Stimulated activated memory B cell treated with anti-CD40 and anti-IgM and Interleukin-4, amounts not matched to agents 10 μg/mL and 1 μg/mL and 100 μg/mL, for 72 hours (primary cell): ENCODE data around the gene SRGN.
A peak's percentile ranks its signal among the peaks of the same experiment; 100 is the strongest.

Experiments
- ATAC-seq: fragments of 150-1000 bp; cut with Tn5 transposase; 2 replicates; pipeline ENCODE4 v1.10.0; 2021
- H3K27ac Mint-ChIP-seq: one replicate; pipeline ENCODE4 v1.8.0; 2022; ENCODE audit warnings: mild to moderate bottlenecking, mixed read lengths
- H3K27me3 Mint-ChIP-seq: one replicate; pipeline ENCODE4 v1.8.0; 2022; ENCODE audit warnings: mixed read lengths
- H3K36me3 Mint-ChIP-seq: one replicate; pipeline ENCODE4 v1.8.0; 2022; ENCODE audit warnings: mixed read lengths
- H3K4me1 Mint-ChIP-seq: one replicate; pipeline ENCODE4 v1.8.0; 2022; ENCODE audit warnings: mixed read lengths
- H3K4me3 Mint-ChIP-seq: one replicate; pipeline ENCODE4 v1.8.0; 2022; ENCODE audit warnings: mild to moderate bottlenecking, moderate library complexity, mixed read lengths
- H3K9me3 Mint-ChIP-seq: one replicate; pipeline ENCODE4 v1.8.0; 2022; ENCODE audit warnings: mixed read lengths

Gene SRGN

DNA sequence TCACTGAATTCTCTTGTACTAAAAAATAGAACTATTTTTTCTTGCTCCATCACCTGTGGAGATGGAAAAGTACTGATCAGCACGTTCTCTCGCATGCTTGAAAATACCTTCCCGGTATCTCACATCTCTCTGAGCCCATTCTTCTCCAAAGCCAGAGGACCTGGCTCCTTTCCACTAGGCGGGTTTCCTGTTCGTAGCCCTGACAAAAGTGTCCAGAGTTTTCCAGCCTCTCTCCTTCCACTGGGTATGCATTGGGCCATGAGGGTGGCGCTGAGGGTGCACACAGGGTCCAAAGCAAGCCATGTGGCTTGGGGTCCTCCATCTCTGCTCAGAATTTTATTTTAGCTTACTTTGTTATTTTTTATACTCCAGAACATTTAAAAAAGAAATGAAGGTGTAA, 16.3 kb upstream of the SRGN start:
- H3K4me3 Mint-ChIP-seq = no peak overlapping the region
- no peak overlapping the region for H3K27ac Mint-ChIP-seq
- H3K4me1 Mint-ChIP-seq = no peaks in the 10 kb centered on the region
- H3K27me3 Mint-ChIP-seq = no peaks in the 10 kb centered on the region
- no peak for ATAC-seq
- H3K36me3 Mint-ChIP-seq = no peaks in the 10 kb centered on the region
- no peaks in the 10 kb centered on the region for H3K9me3 Mint-ChIP-seq

DNA sequence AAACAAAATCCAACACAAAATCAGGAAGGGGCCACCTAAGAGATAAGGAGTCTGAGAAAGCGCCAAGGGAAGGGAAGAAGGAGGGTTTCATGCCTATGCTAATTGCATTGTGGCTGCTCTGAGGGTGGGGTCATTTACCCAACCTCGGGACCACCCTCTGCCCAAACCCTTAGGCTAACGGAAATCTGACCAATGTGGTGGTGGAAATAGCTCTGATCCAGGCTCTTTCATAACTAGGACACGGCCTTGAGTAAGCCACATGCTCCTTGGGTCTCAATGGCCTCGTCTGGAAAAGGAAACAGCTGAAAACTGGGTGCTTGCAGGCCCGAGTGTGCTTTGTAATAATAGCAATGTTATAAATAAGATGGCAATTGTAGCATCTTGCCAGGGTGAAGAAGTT, 14.9 kb upstream of the SRGN start:
- Mint-ChIP-seq H3K4me3 (no peak overlapping the region), H3K4me1 (no peaks in the 10 kb centered on the region), H3K27ac (no peak overlapping the region), H3K27me3 (no peaks in the 10 kb centered on the region), H3K9me3 (no peaks in the 10 kb centered on the region), H3K36me3 (no peaks in the 10 kb centered on the region)
- no peak for ATAC-seq

DNA sequence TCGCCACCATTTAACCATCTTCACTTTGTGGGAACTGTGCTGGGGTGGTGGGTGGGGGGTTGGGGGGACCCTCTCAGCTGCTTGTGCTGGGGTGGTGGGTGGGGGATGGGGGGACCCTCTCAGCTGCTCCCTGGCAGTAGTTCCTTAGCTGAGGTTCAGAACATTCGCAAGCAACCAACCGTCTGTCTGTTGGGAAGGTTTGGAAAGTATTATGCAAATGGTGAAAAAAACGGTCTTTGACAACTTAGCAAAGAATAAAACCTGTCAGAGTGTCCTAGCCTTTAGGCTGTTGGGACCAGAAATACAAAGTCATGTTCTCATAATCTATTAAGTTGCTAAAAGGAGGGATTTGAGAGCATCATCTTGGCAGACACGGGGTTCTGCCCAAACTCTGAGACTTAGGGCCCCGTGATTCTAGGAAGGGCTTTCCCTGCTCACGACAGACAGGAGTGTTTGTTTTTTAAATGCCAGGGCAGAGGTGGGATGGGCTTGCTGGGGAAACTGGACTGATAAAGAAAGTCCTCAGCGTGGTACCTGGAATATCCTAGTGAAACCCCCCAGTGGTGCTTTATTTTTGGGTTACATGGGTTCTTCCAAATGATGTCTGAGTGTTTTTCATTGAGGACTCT, 14.1 kb upstream of the SRGN start:
- no peak for ATAC-seq
- Mint-ChIP-seq H3K27ac (no peak overlapping the region), H3K4me1 (no peaks in the 10 kb centered on the region), H3K36me3 (no peaks in the 10 kb centered on the region), H3K27me3 (no peaks in the 10 kb centered on the region), H3K9me3 (no peaks in the 10 kb centered on the region), H3K4me3 (no peak overlapping the region)

DNA sequence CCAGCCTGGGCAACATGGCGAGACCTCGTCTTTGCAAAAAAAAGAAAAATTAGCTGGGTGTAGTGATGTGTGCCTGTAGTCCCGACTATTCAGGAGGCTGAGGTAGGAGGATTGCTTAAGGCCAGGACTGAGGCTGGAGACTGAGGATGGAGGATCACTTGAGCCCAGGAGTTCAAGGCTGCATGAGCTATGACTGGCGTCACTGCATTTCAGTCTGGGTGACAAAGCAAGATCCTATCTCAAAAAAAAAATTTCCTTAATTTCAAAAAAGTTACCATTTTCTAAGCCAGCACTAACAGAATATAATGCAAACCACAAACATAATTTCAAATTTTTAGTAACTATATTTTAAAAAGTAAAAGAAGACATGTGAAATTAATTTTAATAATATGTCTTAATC, 13.4 kb upstream of the SRGN start:
- no peaks in the 10 kb centered on the region for H3K9me3 Mint-ChIP-seq
- ATAC-seq = no peak
- H3K4me3 Mint-ChIP-seq = no peak overlapping the region
- H3K36me3 Mint-ChIP-seq = no peaks in the 10 kb centered on the region
- no peak overlapping the region for H3K27ac Mint-ChIP-seq
- H3K4me1 Mint-ChIP-seq = no peaks in the 10 kb centered on the region
- H3K27me3 Mint-ChIP-seq = no peaks in the 10 kb centered on the region

DNA sequence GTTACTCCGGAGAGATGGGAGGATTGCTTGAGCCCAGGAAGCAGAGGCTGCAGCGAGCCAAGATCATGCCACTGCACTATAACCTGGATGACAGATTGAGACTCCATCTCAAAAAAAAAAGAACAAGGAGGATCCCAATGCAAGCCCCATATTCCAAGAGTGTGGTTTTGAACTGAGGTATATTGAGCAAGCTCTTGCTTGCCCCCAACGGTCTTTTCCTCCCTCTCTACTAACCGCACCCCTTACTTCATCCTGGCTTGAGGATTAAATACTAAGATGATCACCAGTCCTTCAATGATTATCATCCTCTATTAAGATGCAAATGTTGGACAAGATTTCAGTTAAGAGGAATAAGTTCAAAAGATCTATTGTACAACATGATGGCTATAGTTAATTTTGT, 12.5 kb upstream of the SRGN start:
- ATAC-seq = no peak
- Mint-ChIP-seq H3K9me3 (no peaks in the 10 kb centered on the region), H3K27ac (no peak overlapping the region), H3K4me3 (no peak overlapping the region), H3K27me3 (no peaks in the 10 kb centered on the region), H3K36me3 (no peaks in the 10 kb centered on the region), H3K4me1 (no peaks in the 10 kb centered on the region)

DNA sequence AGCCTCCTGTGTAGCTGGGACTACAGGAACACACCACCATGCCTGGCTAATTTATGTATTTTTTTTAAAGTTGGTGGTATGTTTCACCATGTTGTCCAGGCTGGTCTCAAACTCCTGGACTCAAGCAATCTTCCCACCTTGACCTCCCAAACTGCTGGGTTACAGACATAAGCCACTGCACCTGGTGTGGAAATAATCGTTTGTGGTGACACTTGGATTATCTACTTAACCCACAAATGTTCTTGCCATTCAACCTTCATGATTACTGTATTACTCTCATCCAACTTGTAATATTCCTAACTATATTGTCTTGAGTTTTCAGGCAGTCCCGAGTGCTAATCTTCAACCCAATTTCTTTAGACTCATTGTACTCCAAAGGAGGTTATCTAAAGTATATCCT, 9.6 kb upstream of the SRGN start:
- ATAC-seq = no peak
- Mint-ChIP-seq H3K4me1 (no peaks in the 10 kb centered on the region), H3K4me3 (no peak overlapping the region), H3K36me3 (no peaks in the 10 kb centered on the region), H3K27me3 (no peaks in the 10 kb centered on the region), H3K9me3 (no peaks in the 10 kb centered on the region), H3K27ac (no peak overlapping the region)

DNA sequence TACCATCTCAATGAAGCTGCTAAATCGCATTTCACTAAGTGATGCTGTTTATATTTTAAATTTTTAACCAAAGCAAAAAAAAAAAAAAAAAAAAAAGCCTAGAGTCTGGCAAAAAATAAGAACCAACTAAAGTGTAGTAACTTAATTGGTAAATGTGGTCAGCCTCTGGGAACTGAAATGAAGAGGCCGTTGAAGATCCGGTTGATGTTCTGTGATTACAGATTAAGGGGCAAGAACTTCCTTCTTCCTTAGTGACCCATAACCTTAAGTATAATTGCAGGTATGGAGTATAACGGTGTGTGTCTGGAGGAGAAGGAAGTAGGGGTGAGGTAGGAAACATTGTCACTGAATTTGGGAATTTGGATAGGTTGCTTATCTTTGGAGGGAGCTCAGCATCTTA, 7.7 kb upstream of the SRGN start:
- H3K27me3 Mint-ChIP-seq = no peaks in the 10 kb centered on the region
- no peaks in the 10 kb centered on the region for H3K9me3 Mint-ChIP-seq
- H3K4me1 Mint-ChIP-seq = peaks cover 11% of the 10 kb centered on the region
- no peak for ATAC-seq
- no peaks in the 10 kb centered on the region for H3K36me3 Mint-ChIP-seq
- H3K4me3 Mint-ChIP-seq = no peak overlapping the region
- no peak overlapping the region for H3K27ac Mint-ChIP-seq

DNA sequence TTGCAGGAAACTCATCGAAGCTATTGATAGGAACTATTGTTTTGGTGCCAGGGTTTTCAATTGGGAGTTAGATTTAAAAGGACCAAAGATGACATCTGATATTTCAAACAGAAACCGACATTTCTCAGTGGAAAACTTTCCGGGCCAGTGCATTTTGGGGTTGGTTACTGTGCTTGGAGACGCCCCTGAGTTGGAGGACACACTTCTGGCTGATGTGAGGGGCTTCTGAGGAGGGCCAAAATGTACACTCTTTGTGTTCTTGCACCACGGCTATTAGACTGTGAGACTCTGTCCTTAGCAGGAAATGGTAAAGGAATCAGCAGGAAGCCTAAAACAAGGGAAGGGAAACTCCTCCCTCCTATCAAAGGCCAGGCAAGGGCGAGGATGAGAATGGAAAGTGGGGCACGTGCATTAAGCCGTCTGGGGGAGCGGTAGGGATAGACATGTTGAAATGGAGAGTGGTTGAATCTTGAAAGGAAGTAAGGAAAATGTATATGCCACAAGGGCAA, 1.8 kb upstream of the SRGN start:
- Mint-ChIP-seq H3K9me3 (no peaks in the 10 kb centered on the region), H3K36me3 (peaks cover 22% of the 10 kb centered on the region), H3K4me3 (peak overlapping the region; percentile 72), H3K27me3 (no peaks in the 10 kb centered on the region), H3K4me1 (peaks cover 58% of the 10 kb centered on the region), H3K27ac (peak overlapping the region; percentile 98)
- no peak for ATAC-seq

DNA sequence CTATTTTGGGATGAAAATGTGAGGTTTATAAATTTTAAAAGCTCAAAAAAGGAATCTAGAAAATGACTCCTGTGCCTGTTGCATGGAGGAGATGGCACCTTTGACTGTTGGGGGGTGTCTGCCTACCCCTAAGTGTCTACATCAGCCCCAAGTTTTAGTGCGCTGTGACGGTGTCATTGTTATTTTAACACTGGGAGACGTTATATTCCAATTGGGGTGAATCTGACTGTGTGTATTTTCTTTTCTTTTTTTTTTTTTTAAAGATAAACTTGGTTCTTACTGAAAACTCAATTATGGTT, 517 bp downstream of the SRGN start:
- Mint-ChIP-seq H3K4me1 (peaks cover 72% of the 10 kb centered on the region), H3K27ac (peak overlapping the region; percentile 98), H3K36me3 (peaks cover 26% of the 10 kb centered on the region), H3K4me3 (peak overlapping the region; percentile 72), H3K27me3 (no peaks in the 10 kb centered on the region), H3K9me3 (no peaks in the 10 kb centered on the region)
- no peak for ATAC-seq

DNA sequence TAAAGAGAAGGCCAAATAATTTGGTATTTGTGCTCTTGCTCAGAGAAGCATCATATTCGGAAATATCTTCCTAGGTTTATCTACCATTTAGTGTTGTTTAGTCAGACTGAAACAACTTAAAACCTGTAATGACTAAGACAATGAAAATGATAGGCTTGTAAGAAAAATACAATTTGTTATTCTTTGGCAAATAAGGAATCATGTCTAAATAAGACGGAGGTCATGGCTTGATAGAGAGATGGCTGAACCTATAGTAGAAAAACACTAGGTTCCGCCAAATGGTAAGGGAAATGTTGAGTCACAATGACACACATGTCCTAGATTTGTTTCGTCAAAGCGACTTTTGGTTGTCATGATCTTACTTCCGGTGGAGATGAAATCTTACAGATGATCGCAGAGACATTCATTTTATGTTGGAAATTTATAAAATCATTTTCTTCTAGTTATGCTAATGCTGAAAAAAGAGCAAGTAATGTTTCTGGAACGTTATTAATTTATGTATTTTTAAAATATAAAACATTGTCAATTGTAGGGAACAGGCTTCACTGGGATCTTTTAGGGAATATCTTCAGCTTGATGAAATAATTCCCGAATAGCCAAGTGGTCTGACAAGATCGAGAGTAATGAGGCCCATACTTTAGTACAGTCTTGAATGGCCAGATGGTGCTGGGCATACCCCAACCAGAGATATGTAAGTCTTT, 1.0 kb downstream of the SRGN start:
- Mint-ChIP-seq H3K36me3 (peaks cover 29% of the 10 kb centered on the region), H3K27ac (peak overlapping the region; percentile 98), H3K4me3 (peak overlapping the region; percentile 83), H3K9me3 (no peaks in the 10 kb centered on the region), H3K27me3 (no peaks in the 10 kb centered on the region), H3K4me1 (peaks cover 75% of the 10 kb centered on the region)
- ATAC-seq = no peak

DNA sequence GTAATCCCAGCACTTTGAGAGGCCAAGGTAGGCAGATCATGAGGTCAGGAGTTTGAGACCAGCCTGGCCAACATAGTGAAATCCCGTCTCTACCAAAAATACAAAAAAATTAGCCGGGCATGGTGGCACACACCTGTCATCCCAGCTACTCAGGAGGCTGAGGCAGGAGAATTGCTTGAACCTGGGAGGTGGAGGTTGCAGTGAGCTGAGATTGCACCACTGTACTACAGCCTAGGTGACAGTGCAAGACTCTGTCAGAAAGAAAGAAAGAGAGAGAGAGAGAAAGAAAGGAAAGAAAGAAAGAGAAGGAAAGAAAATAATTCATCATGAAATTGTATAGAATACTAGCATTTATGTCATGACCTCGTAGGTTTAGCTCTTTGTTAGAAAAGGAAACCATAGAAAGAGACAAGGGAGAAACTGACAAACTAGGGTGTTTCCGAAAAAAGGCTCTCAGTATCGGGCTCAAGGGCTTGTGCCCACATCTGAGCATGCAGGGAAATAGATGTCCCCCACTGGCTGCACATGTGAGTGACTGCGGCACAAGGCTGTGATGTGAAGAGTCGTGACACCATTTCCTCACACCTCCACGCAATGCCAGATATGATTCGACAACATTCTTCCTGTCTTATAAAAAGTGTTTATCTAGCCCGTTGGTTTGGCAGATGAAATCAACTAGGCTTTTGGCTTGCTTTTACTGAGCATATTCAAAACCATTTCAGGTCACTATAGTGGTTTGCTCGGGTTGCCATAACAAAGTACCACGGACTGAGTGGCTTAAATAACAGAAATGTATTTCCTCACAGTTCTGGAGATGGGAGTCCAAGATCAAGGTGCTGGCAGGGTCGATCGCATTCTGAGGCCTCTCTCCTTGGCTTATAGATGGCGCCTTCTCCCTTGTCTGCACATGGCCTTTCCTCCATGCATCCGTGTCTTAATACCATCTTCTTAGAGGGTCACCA, 2.0 kb downstream of the SRGN start:
- ATAC-seq = peak; percentile 58
- no peaks in the 10 kb centered on the region for H3K27me3 Mint-ChIP-seq
- peak overlapping the region; percentile 98 for H3K27ac Mint-ChIP-seq
- peaks cover 29% of the 10 kb centered on the region for H3K36me3 Mint-ChIP-seq
- H3K4me1 Mint-ChIP-seq = peaks cover 67% of the 10 kb centered on the region
- H3K4me3 Mint-ChIP-seq = peak overlapping the region; percentile 83
- H3K9me3 Mint-ChIP-seq = no peaks in the 10 kb centered on the region

DNA sequence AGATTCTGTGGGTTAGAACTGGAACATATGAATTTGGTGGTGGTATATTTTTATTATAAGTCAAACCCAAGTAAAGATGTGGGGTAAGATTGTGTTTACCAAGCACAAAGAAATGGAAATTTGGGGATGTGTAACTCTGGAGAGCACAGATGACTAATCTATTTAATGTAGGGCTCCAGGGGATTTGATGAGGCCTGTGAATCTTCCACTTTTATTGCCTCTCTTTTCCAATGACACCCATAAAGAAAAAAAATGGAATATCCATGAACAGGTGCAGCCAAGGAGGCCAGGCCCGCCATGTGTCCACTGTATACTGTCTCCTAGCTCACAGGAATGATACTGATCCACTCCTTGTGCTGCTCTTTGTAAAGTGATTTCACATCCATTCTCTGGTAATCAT, 2.8 kb downstream of the SRGN start:
- H3K27me3 Mint-ChIP-seq = no peaks in the 10 kb centered on the region
- peaks cover 29% of the 10 kb centered on the region for H3K36me3 Mint-ChIP-seq

DNA sequence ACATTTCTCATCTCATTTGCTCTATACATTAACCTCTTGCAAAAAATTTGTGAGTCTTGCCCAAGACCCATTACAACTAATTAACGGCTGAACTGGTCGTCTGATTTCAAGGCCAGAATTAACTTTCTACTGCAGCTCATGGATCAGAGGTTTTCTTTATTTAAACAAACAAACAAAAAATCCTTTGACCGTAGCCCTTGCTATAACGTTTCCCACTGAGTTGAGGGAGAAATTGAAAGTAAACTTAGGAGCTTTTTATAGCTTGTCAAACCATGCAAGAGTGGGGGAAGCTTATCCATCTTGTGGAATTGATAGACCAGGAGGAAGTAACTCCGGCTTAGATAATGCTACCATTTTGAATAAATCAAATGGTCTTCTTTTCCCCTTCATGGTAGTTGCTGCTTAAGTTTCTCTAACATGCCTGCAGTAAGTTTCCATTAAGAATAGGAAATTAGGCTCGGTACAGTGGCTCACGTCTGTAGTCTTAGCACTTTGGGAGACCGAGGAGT, 3.3 kb downstream of the SRGN start:
- no peaks in the 10 kb centered on the region for H3K27me3 Mint-ChIP-seq
- peaks cover 29% of the 10 kb centered on the region for H3K36me3 Mint-ChIP-seq
- peaks cover 65% of the 10 kb centered on the region for H3K4me1 Mint-ChIP-seq
- H3K9me3 Mint-ChIP-seq = no peaks in the 10 kb centered on the region
- peak overlapping the region; percentile 83 for H3K4me3 Mint-ChIP-seq
- peak overlapping the region; percentile 98 for H3K27ac Mint-ChIP-seq
- ATAC-seq = no peak

More for the DNA sequence above, 2.8 kb downstream of the SRGN start:
- H3K27ac Mint-ChIP-seq = peak overlapping the region; percentile 98
- H3K4me1 Mint-ChIP-seq = peaks cover 66% of the 10 kb centered on the region
- no peaks in the 10 kb centered on the region for H3K9me3 Mint-ChIP-seq
- no peak for ATAC-seq
- H3K4me3 Mint-ChIP-seq = peak overlapping the region; percentile 83

DNA sequence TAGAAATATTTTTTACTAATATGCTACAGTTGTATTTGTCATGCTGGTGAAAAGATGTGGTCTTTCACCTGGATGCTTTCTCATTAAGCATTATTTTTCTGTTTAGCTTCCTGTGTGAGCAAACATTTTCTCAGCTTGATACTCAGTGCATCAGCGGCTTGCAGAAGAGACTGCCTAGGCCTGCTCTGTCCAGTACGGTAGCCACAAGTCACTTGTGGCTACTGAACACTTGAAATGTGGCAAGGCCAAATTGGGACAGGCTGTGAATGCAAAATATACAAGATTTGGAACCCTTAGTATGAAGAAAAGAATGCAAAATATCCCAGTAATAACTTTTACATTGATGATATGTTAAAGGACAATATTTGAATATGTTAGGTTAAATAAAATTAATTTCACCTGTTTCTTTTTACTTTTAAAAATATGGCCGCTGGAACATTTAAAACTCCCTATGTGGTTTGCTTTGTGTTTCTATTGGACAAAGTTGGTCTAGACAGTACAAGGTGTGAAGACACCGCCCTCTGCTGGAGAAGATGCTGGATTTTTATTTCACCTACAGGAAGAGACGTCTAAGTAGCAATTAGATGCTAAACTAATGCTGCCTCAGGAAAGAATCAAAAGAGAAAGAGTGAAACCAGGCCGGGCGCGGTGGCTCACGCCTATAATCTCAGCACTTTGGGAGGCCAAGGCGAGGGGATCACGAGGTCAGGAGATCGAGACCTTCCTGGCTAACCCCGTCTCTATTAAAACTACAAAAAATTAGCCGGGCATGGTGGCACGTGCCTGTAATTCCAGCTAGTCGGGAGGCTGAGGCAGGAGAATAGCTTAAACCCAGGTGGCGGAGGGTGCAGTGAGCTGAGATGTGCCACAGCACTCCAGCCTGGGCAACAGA, 5.3 kb downstream of the SRGN start:
- Mint-ChIP-seq H3K9me3 (no peaks in the 10 kb centered on the region), H3K36me3 (peaks cover 35% of the 10 kb centered on the region), H3K27ac (no peak overlapping the region), H3K4me1 (peaks cover 55% of the 10 kb centered on the region), H3K4me3 (peak overlapping the region; percentile 3), H3K27me3 (no peaks in the 10 kb centered on the region)
- peak; percentile 72 for ATAC-seq
